NOMO-1 (cell line): Measurements from ENCODE around the gene NUDT3.
A peak's percentile ranks its signal among the peaks of the same experiment; 100 is the strongest.
"Not testable (repeated sequence)": the region's sequence is repeated elsewhere in the genome, so short reads cannot be mapped to it uniquely, and the experiment has no call there.

Experiments
- DNase-seq, 2 experiments: peaks; one replicate each; lab custom pipeline; 2025; ENCODE audit not compliant: unreplicated experiment in 2 of 2; lab: John Stamatoyannopoulos, UW

Gene NUDT3

DNA sequence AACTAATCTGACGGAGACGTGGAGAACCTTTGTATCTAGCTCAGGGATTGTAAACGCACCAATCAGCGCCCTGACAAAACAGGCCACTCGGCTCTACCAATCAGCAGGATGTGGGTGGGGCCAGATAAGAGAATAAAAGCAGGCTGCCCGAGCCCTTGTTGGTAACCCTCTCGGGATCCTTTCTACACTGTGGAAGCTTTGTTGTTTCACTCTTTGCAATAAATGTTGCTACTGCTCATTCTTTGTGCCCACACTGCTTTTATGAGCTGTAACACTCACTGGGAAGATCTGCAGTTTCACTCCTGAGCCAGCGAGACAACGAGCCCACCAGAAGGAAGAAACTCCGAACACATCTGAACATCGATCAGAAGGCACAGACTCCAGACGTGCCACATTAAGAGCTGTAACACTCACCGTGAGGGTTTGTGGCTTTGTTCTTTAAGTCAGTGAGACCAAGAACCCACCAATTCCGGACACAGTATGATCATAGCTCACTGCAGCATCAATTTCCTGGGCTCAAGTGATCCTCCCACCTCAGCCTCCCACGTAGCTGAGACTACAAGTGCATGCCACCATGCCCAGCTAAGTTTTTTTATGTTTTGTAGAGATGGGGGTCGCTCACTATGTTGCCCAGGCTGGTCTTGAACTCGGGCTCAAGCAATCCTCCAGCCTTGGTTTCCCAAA, 122.7 kb downstream of the NUDT3 start:
- DNase-seq, result not testable (repeated sequence)

DNA sequence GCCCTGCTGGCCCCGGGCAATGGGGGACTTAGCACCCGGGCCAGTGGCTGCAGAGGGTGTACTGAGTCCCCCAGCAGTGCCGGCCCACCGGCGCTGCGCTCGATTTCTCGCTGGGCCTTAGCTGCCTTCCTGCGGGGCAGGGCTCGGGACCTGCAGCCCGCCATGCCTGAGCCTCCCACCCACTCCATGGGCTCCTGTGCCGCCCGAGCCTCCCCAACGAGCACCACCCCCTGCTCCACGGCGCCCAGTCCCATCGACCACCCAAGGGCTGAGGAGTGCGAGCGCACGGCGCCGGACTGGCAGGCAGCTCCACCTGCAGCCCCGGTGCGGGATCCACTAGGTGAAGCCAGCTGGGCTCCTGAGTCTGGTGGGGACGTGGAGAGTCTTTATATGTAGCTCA, 123.3 kb downstream of the NUDT3 start:
- DNase-seq, result not testable (repeated sequence)

DNA sequence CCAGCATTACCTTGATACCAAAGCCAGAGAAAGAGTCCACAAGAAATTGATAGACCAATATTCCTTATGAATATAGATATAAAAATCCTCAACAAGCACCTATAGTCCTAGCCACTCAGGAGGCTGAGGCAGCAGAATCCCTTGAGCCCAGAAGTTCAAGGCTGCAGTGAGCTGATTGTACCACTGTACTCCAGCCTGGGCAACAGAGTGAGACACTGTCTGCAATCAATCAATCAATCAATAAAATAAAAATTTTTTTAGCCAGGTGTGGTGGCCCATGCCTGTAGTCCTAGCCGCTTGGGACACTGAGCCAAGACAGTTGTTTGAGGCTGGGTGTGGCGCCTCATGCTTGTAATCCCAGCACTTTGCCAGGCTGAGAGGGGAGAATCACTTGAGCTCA, 124.7 kb downstream of the NUDT3 start:
- no peak for DNase-seq

DNA sequence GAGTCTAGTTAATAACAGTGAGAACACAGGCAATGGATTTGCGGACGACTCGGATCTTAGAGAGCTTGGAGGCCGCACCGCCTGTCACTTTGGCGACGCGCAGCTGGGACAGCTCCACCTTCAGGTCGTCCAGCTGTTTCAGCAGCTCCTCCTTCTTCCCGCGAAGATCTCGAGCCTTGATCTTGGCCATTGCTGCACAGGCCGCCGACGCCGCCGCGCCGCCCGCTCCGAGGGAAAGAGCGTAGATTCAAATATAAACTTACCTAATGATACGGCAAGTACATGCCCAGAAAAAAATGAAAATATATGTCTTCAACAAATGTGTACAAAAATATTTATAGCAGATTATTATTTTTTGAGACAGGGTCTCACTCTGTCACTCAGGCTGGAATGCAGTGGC, 129.0 kb downstream of the NUDT3 start:
- DNase-seq, result not testable (repeated sequence)

DNA sequence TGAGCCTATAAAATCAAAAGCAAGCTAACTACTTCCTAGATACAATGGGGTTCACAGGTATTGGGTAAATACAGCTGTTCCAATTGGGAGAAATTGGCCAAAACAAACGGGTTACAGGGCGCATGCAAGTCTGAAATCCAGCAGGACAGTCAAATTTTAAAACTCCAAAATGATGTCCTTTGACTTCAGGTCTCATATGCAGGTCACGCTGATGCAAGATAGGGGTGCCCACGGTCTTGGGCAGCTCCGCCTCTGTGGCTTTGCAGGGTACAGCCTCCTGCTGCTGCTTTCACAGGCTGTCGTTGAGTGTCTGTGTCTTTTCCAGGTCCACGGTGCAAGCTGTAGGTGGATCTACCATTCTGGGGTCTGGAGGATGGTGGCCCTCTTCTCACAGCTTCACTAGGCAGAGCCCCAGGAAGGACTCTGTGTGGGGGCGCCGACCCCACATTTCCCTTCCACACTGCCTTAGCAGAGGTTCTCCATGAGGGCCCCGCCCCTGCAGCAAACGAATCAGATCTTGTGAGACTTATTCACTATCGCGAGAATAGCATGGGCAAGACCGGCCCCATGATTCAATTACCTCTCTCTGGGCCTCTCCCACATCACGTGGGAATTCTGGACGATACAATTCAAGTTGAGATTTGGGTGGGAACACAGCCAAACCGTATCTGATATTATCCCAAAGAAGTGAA, 131.7 kb downstream of the NUDT3 start:
- no peak for DNase-seq

DNA sequence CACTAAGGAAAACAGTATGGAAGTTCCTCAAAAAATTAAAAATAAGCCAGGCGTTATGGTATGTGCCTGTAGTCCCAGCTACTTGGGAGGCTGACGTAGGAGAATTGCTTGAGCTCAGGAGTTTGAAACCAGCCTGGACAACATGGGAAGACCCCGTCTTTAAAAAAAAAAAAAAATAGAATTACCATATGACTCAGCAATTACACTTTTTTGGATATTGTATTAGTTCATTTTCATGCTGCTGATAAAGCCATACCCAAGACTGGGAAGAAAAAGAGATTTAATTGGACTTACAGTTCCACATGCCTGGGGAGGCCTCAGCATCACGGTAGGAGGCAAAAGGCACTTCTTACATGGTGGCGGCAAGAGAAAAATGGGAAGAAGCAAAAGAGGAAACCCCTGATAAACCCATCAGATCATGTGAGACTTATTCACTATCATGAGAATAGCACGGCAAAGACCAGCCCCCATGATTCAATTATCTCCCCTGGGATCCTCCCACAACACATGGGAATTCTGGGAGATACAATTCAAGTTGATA, 132.9 kb downstream of the NUDT3 start:
- no peak for DNase-seq

DNA sequence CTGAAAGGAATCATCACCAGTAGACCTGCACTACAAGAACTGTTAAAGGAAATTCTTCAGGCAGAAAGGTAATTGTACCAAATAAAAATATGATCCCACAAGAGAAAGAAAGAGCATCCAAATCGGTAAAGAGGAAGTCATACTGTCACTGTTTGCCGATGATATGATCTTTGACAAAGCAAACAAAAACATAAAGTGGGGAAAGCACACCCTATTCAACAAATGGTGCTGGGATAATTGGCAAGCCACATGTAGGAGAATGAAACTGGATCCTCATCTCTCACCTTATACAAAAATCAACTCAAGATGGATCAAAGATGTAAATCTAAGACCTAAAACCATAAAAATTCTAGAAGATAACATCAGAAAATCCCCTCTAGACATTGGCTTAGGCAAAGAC, 140.1 kb downstream of the NUDT3 start:
- not testable (repeated sequence) for DNase-seq

DNA sequence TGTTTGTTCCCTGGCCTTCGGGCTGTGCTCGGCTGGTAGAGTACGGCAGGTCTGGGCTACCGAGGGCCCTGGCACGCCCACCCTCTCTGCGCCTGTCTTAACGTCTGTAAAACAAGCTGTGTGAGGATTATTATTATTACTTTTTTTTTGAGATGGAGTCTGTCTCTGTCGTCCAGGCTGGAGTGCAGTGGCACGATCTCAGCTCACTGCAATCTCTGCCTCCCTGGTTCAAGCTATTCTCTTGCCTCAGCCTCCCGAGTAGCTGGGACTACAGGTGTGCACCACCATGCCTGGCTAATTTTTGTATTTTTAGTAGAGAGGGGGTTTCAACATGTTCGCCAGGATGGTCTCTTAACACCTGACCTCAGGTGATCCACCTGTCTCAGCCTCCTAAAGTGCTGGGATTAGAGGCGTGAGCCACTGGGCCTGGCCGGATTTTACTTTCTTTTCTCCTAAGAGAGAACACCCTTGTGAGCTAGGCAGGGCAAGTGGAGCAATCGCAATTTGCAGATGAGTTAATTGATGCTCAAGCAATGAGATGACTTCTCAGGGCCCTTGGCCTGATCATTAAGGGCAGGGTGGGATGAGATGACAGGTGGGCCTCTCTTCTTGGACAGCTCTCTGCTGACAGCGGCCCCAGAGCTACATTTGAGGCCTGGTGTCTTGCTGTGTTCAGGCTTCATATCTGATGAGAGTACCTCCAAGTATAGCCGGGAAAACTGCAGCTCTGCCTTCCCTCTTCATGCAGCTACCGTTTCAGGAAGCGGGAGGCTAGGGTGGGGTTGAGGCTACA, 142.8 kb downstream of the NUDT3 start:
- DNase-seq, result no peak

DNA sequence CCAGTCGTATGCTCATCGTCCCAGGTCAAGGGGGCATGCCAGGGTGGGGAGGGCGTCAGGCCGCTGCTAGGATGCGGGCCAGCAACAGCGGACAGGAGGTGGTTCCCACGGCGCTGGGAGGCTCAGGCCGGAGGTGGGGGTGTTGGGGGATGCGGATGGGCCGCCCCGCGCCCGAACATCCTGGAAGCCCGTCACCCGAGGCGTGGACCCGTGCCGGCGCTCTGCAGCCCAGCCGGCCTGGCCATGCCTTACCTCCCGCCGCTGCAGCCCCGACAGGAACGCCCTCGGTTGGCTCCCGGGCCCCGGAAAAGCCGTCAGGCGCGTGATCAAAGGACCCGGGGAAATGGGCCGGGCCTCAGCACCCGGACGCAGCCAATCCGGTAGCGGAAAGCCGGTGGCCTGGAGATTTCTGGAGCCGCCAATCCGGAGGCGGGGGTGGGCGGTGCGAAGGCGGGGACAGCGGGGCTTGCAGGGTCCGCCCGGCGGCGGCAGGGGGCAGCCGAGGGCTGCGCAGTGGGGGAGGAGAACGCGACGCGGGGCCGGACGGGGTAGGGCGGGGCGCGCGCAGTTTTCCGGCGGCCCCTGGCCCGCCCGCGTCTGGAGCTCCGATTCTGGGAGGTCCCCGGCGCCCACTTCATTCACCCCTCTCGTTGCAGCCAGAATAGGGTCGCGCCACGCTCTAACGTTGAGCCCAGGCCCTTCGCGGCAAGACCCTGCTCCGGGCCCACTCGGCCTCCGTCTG, 143.6 kb downstream of the NUDT3 start, which contains the start of gene SMIM29:
SMIM29 (minus strand) TSS at position 280 of the 742 bp plus-strand sequence. CDS start 1,215 bp downstream, outside the sequence.
- DNase-seq, result peak; percentile 90 to 95

DNA sequence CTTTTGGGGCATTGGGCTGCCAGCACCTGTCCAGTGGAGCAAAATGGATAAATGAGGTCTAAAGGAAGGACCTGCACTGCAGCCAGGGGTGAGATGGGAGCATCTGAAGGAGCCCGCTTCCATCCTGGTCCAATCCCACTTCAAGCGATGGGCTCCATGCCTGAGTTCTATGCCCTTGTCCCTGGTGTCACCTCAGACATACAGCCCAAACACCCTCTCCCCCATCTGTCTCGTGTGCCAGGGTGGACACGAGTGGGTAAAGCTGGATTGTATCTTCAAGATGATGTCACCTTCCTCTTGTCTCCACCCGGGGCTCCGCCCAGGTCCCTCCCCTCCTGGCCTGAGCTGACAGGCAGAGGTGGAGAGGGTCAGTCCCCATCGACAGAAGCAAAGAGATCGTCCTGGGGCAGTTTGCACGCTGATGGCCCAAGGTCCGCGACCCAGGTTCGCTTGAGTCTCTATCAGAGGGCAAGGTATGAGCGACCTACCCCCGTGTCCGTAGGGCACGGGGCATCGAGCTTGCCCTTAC, 144.2 kb downstream of the NUDT3 start:
- peak; percentile 23 to 44 for DNase-seq

DNA sequence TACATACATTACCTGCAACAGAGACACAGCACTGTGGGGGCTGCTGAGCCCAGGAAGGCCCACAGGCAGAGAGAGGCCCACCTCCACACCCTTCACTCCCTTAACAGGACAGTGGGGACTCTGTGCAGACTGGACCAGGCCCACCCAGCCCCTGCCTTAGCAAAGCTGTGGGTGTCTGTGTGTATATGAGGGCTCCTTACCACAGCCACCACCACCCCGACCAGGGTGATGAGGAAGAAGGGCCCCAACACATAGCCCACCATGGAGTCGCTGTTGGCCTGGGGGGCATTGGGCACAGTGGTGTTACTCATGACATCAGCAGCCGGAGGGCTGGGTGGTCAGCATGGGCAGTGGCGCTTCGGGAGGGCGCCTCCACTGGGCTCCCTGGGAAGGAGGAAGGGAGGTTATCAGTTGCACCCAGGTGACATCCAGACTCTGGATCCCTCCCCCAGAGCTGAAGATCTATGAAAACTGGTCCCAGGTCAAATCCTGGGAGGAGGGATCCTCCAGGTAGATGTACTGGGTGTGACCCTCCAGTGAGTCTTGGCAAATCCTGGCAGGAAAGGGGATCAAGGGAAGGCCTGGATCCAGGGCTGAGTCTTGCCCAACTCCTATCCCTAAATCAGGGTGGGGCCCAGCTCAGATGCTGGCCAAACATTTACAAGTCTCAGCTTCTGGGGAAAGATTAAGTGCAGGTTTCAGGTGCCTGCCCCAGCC, 144.8 kb downstream of the NUDT3 start:
- no peak for DNase-seq

DNA sequence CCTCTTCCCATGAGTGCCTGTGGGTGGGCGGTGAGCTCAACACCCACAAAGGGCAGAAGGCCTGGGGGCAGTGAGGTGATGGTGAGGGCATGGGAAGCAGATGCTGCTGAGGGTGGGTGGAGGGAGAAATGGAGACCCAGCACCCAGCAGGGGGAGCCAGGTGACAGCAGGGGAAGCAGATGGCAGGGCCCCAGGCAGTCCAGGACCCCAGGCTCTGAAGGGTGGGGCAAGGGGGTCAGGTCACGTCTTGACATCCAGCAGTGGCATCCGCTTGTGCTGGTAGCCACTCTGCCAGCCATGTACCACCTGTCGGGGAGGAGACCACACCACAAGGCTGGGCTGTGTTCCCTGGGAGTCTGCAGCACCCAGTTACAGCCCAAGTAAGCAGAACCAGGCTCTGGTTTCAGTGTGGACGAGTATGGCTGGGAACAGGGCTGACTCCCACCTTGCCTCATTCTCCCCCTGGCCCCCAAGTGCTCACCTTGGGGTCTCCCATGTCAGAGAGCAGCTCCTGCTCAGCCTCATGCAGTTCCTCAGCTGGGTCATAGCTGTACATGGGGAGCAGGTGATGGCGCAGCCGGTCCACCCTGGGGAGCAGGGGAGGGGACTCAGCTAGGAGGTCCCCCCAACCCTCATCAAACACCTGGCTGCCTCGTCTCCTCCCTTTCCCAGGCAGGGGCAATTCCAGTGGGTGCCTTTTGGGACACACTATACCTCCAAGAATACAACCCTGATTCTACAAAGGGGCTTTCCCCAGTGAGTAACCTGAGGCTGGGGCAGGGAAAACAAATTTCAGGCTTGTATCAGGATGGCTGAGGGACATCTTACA, 145.7 kb downstream of the NUDT3 start:
- DNase-seq, result no peak

DNA sequence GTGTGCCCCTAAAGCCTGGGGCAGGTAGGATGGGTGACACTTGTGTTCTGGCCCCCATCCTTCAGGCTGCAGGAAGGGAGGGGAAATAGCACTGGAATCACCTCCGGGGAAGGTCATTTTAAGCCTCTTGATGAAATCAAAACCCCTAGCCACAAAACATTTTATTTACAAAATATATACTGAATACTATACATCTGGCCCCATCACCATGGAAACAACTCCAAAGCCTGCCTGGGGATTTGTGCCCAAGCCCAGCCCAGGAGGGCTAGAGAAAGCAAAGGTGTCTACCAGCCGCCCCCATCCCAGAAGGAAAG, 146.3 kb downstream of the NUDT3 start:
- DNase-seq, result no peak

DNA sequence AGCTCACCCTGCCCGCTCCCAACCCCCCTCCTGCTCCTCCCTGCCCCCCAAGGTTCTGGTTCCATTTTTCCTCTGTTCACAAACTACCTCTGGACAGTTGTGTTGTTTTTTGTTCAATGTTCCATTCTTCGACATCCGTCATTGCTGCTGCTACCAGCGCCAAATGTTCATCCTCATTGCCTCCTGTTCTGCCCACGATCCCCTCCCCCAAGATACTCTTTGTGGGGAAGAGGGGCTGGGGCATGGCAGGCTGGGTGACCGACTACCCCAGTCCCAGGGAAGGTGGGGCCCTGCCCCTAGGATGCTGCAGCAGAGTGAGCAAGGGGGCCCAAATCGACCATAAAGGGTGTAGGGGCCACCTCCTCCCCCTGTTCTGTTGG, 146.7 kb downstream of the NUDT3 start:
- not testable (repeated sequence) for DNase-seq

DNA sequence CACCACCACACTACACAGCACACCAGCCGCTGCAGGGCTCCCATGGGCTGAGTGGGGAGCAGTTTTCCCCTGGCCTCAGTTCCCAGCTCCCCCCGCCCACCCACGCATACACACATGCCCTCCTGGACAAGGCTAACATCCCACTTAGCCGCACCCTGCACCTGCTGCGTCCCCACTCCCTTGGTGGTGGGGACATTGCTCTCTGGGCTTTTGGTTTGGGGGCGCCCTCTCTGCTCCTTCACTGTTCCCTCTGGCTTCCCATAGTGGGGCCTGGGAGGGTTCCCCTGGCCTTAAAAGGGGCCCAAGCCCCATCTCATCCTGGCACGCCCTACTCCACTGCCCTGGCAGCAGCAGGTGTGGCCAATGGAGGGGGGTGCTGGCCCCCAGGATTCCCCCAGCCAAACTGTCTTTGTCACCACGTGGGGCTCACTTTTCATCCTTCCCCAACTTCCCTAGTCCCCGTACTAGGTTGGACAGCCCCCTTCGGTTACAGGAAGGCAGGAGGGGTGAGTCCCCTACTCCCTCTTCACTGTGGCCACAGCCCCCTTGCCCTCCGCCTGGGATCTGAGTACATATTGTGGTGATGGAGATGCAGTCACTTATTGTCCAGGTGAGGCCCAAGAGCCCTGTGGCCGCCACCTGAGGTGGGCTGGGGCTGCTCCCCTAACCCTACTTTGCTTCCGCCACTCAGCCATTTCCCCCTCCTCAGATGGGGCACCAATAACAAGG, 147.3 kb downstream of the NUDT3 start:
- not testable (repeated sequence) for DNase-seq

DNA sequence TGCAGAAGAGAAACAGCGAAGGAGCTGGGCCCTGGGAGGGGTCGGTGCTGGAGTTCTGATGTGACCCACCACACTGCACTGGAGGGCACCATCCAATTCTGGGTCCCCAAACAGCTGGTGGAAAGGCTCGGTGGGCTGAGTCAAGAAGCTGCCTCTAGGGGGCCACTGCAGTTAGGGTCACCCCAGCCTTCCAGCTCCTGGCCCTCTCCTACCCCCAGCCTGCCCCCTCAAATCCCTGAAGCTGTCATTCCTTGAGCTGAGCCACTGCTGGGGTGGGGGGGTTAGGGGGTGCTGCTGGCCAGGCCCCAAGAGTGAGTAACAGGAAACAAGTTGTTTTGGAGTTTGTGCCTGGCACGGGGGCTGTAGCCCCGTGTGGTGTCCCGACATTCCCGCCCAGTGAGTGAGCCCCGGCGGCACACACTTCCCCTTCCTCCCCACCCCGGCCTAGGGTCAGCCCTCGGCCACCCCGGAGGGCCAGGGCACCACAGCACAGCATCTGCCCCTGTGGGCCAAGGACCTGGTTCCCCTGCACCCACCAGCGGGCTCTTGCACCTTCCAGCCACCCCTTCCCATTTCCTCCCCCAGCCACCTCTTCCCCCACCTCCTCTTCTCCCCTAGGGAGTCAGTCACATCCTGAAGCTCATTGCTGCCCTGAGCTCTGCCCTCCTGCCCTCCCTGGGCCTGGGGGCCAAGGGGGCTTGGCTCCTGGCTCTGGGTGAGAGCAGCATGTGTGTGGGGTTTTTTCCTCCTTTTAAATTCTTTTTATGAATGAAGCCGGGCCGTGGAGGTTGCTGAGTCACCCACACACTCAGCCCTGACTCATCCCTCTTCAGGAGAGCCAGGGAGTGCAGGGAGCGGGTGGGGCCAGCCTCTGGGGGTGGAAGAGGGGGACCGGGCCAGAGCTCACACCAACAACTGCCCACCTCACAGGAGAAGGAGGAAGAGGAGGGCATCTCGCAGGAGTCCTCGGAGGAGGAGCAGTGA, 148.3 kb downstream of the NUDT3 start:
- peak; percentile 59 to 72 for DNase-seq

DNA sequence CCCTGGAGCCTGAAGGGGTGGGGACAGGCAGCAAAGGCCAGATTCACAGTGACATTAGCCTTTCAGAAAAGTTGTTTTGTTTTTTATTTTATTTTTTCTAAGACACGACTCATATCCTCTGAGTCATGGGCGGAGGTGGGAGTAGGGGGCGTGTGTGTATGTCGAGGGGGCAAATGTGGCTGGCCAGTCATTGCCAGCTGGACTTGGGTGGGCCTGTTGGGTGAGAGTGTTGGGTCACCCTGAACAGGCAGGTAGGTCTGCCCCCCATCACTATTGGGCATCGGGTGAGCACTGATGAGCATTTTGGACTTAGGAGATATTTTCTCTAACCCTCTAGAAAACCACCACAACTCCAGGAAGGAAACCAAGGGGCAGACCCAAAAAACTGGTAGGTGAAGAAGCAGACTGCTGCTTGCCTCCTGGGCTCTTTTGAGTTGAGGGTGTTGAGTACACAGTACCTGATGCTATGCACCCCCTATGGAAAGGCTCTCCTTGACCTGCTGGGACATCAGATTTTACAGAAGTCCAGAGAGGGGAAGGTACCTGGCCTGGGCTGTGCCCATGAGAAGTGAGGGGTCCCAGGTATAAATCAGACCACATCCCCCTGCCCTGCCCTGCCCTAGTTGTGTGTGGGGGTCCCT, 149.2 kb downstream of the NUDT3 start:
- no peak for DNase-seq
